Neutrophil (primary cell): Measurements from ENCODE around the gene FOXA1.

ENCODE experiments used
- H3K27ac ChIP-seq: fragments of 200-600 bp; sonication (generic); 2 replicates; pipeline ENCODE4 v1.5.1; 2016; ENCODE audit warnings: mild to moderate bottlenecking, moderate library complexity
- H3K27me3 ChIP-seq: fragments of 200-600 bp; sonication (generic); 2 replicates; pipeline ENCODE4 v1.6.0; 2016; ENCODE audit warnings: mild to moderate bottlenecking
- H3K36me3 ChIP-seq: fragments of 200-600 bp; sonication (generic); 2 replicates; pipeline ENCODE4 v1.5.1; 2017
- H3K4me1 ChIP-seq, 2 experiments: fragments of 200-600 bp in 1 of 2; sonication (generic) in 1 of 2; 1 replicate in 1 of 2; 2 replicates in 1 of 2; pipeline versions ENCODE4 v1.5.1 to v1.6.1; 2013 to 2016; ENCODE audit warnings: low read depth in 1 of 2, low read length in 1 of 2, mild to moderate bottlenecking in 1 of 2, moderate library complexity in 1 of 2; ENCODE audit not compliant: control insufficient read depth in 1 of 2, insufficient read depth in 1 of 2
- H3K4me3 ChIP-seq, 2 experiments: fragments of 200-600 bp in 1 of 2; sonication (generic) in 1 of 2; 1 replicate in 1 of 2; 2 replicates in 1 of 2; pipeline ENCODE4 v1.5.1; 2013 to 2016; ENCODE audit warnings: low read depth in 1 of 2, low read length in 1 of 2, mild to moderate bottlenecking in 1 of 2, moderate library complexity in 1 of 2
- H3K9me3 ChIP-seq: fragments of 200-600 bp; sonication (generic); 2 replicates; pipeline ENCODE4 v1.5.1; 2016
- TF ChIP-seq, protein P1 (sequence below): fragments of 200-600 bp; sonication (generic); IDR thresholded peaks from 2 replicates; pipeline ENCODE4 v1.5.1; 2016; ENCODE audit warnings: antibody characterized with exemption

Gene FOXA1

DNA sequence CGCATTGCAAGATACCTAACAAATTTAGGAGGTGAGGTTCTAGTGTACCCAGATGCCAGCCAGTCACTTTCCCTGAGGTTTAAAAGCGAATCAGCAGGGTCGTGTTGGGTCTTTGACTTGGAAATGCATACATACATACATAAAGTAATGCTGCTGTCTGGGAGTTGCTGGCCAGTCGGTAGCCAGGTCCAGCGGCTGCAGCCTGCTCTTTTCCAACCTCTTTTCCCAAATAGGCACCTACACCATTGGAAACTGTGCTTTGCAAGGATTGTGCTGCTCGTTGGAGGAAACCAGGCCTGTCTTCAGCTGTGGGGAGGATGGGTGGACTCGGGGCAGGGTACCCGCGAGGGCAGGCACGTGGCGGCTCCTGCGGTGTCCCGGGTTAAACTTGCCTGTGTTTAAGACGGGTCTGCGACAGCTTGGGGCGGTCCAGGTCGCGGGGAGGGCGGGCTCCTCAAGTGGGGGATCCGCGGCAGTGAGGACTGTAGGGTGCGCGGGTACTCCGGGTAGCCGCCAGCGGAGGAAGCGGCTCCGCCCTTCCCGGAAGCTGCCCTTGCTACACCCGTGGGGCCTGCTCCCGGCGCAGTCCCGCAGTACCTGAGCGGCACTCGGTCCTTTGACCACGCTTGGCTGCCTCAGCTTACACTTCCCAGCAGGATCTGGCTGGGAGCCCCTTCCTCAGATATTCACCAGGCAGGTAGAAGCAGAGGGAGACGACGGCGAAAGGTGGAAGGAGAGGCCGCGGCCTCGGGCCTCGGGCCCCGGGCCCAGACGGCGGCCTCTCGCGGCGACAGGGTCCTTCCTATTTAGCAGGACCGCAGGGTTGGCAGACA lies 3.1 kb upstream of the FOXA1 start:
- Histone ChIP-seq H3K27ac (no peak overlapping the region), H3K9me3 (no peaks in the 10 kb centered on the region), H3K27me3 (peaks cover 100% of the 10 kb centered on the region), H3K4me1 (peaks cover 0 to 10% of the 10 kb centered on the region in 2 experiments), H3K36me3 (no peaks in the 10 kb centered on the region), H3K4me3 (no peak overlapping the region)
- TF ChIP-seq, protein P1, sequence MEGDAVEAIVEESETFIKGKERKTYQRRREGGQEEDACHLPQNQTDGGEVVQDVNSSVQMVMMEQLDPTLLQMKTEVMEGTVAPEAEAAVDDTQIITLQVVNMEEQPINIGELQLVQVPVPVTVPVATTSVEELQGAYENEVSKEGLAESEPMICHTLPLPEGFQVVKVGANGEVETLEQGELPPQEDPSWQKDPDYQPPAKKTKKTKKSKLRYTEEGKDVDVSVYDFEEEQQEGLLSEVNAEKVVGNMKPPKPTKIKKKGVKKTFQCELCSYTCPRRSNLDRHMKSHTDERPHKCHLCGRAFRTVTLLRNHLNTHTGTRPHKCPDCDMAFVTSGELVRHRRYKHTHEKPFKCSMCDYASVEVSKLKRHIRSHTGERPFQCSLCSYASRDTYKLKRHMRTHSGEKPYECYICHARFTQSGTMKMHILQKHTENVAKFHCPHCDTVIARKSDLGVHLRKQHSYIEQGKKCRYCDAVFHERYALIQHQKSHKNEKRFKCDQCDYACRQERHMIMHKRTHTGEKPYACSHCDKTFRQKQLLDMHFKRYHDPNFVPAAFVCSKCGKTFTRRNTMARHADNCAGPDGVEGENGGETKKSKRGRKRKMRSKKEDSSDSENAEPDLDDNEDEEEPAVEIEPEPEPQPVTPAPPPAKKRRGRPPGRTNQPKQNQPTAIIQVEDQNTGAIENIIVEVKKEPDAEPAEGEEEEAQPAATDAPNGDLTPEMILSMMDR = no peak

GRCh38 chr14:37597538-37597913 lies 2.5 kb upstream of the FOXA1 start:
- Histone ChIP-seq H3K4me3 (no peak overlapping the region), H3K9me3 (peaks cover 3% of the 10 kb centered on the region), H3K4me1 (peaks cover 0 to 10% of the 10 kb centered on the region in 2 experiments), H3K27ac (no peak overlapping the region), H3K27me3 (peaks cover 100% of the 10 kb centered on the region), H3K36me3 (no peaks in the 10 kb centered on the region)
- TF ChIP-seq, protein P1 = no peak

DNA sequence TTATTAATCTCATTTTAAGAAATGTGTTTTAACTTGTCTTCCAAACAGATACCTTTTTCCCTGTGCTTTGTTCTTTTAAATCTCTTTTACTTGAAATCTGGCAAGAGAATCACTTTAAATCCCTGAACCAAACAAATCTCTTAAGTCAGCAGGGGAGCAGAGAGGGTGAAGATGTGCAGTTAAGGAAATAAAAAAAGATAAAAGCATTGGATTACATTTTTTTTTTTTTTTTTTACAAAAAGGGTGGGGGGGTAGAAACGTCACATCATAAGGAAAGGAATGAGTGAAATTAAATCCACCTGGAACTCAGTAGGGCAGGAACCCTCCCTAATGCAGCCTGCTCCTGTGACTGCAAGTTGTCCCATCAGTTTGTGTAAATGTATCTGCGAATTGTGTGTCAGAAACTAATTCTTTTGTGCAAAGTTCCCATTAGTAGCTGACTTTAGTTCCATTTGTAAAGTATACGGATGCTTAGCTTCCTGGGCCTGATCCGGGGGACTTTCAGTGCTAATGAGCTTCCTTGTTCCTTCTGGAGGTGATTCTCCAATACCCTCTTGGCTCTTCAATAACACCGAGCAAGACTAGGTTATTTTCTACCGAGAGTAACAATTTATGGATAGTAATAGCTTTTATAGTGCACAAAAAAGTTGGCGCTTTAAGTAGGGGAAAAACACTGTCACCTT lies 1.9 kb upstream of the FOXA1 start:
- no peak overlapping the region for H3K27ac ChIP-seq
- H3K27me3 ChIP-seq = peaks cover 100% of the 10 kb centered on the region
- TF ChIP-seq, protein P1 = no peak
- H3K4me1 ChIP-seq = peaks cover 0 to 10% of the 10 kb centered on the region in 2 experiments
- H3K36me3 ChIP-seq = no peaks in the 10 kb centered on the region
- H3K4me3 ChIP-seq = no peak overlapping the region
- H3K9me3 ChIP-seq = peaks cover 7% of the 10 kb centered on the region

GRCh38 chr14:37595809-37596621 lies 966 bp upstream of the FOXA1 start:
- TF ChIP-seq, protein P1 = no peak
- no peaks in the 10 kb centered on the region for H3K36me3 ChIP-seq
- no peak overlapping the region for H3K27ac ChIP-seq
- peak overlapping the region in 1 of 2 experiments; percentile 2 for H3K4me3 ChIP-seq
- peaks cover 0 to 10% of the 10 kb centered on the region in 2 experiments for H3K4me1 ChIP-seq
- peaks cover 100% of the 10 kb centered on the region for H3K27me3 ChIP-seq
- H3K9me3 ChIP-seq = peaks cover 7% of the 10 kb centered on the region

GRCh38 chr14:37594238-37594970 lies 645 bp downstream of the FOXA1 start:
- Histone ChIP-seq H3K27me3 (peaks cover 100% of the 10 kb centered on the region), H3K4me3 (no peak overlapping the region), H3K27ac (no peak overlapping the region), H3K4me1 (peaks cover 0 to 10% of the 10 kb centered on the region in 2 experiments), H3K36me3 (no peaks in the 10 kb centered on the region), H3K9me3 (peaks cover 7% of the 10 kb centered on the region)
- TF ChIP-seq, protein P1 = no peak
